ENCODE data around the gene DAG1. TPM values are rescaled to one million over a fixed set of nuclear protein-coding genes. Genes with fewer than 3 reads are reported as not detected.

Gene DAG1
- total RNA-seq, 2 experiments from 2014 or later = 10.9 to 14.9 TPM

DNA sequence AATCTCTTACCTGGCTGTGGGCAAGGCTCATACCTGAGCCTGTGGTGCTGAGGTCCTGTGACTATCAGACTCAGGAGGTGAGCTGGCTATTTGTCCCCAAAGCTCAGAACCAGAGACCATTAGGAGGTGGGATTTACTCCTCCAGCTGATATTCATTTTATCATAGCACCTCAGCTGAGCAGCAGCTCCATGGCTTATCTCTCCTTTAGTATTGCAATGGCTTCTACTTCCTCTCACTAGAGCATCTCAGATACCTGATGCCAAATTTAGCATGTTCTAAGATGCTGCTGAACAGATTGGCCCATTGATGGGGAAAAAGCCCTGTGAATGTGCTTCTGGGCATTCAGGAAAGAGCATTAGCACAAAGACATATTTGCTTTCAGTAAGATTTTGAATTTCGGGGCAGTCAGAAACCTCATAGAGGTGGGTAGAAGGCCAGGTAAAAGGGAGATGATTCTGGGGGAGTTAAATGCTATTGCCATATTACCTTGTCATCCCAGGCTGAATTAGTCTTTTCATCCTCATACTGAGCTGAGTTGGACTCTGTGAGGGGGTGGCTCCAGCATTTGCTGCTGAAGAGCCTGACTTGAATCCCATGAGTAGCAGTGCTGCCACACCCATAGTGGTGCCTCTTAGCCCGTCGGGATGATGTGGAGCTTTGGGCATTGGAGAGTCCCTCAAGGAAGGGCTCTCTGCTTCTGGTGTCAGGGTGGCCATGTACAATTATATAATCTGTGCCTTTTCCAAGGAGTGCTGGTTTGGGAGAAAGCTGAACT is 86.6 kb downstream of the DAG1 start:
- Histone ChIP-seq H3K79me2 (ENCODE audit: insufficient read depth, low read depth, low read length) (no peaks in the 10 kb centered on the region), H3K4me1 (ENCODE audit: insufficient read depth, low read length, poor library complexity, severe bottlenecking) (peaks cover 11% of the 10 kb centered on the region), H3K9me2 (ENCODE audit: insufficient read depth, low read length) (no peaks in the 10 kb centered on the region), H2AFZ (ENCODE audit: low read length) (no peak overlapping the region), H4K20me1 (ENCODE audit: insufficient read depth, low read length) (no peaks in the 10 kb centered on the region), H3K36me3 (ENCODE audit: insufficient read depth, low read length) (no peaks in the 10 kb centered on the region), H3K4me3 (ENCODE audit: low read depth, low read length, poor library complexity, severe bottlenecking) (no peak overlapping the region), H3K4me2 (ENCODE audit: low read length) (no peak overlapping the region), H3K27ac (ENCODE audit: low read depth, low read length, poor library complexity, severe bottlenecking) (no peak overlapping the region), H3K9me3 (ENCODE audit: low read length) (no peaks in the 10 kb centered on the region)
- TF ChIP-seq, protein P1, sequence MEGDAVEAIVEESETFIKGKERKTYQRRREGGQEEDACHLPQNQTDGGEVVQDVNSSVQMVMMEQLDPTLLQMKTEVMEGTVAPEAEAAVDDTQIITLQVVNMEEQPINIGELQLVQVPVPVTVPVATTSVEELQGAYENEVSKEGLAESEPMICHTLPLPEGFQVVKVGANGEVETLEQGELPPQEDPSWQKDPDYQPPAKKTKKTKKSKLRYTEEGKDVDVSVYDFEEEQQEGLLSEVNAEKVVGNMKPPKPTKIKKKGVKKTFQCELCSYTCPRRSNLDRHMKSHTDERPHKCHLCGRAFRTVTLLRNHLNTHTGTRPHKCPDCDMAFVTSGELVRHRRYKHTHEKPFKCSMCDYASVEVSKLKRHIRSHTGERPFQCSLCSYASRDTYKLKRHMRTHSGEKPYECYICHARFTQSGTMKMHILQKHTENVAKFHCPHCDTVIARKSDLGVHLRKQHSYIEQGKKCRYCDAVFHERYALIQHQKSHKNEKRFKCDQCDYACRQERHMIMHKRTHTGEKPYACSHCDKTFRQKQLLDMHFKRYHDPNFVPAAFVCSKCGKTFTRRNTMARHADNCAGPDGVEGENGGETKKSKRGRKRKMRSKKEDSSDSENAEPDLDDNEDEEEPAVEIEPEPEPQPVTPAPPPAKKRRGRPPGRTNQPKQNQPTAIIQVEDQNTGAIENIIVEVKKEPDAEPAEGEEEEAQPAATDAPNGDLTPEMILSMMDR (conservative IDR thresholded peaks at IDR 0.05; ENCODE audit: low read length) = no peak
- TF ChIP-seq EZH2phosphoT487 (IDR thresholded peaks at IDR 0.05; ENCODE audit: borderline replicate concordance, low read depth, low read length) = no peak
- BruUV-seq (replicated peaks) = no TSS peak
- intact Hi-C loops (cut with micrococcal nuclease; ENCODE audit: unreplicated experiment) = no loop called here
- POLR2A ChIA-PET = no interaction called here
- no peak for DNase-seq (ENCODE audit: low spot score)
- CTCF ChIA-PET (ENCODE audit: unreplicated experiment) = interaction anchor here (0.8 kb wide), 1 partner anchor 17 kb away, joined by 3 read pairs; no protein-coding TSS in a partner anchor

DNA sequence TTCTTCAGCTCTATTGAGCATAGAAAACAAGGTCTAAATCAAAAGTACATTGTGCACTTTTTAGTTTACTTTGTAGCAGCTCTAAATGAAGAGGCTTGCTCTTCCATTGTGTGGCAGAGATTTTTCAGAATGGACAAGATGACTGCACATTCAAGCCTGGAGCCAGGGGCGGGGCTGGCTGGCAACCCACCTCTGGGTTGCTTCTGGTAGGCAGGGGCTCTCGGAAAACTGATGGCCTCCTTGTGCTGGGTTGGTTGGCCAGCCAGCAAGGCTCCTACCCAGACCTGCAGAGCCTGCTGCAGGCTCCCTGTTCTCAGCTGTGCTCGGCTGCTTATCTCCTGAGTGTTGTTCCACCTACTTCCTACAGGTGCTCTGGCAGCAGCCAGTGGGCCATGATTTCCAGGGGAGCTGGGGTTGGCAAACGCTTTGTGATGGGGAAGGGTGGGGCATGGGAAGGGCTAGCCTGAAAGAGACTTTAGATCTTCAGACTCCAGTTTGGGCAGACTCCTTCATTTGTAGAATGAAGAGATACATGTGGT is 93.0 kb downstream of the DAG1 start:
- no peaks in the 10 kb centered on the region for H3K9me2 ChIP-seq (ENCODE audit: insufficient read depth, low read length)
- no peaks in the 10 kb centered on the region for H3K79me2 ChIP-seq (ENCODE audit: insufficient read depth, low read depth, low read length)
- TF ChIP-seq, protein P1 (conservative IDR thresholded peaks at IDR 0.05; ENCODE audit: low read length) = no peak
- no peak for TF ChIP-seq EZH2phosphoT487 (IDR thresholded peaks at IDR 0.05; ENCODE audit: borderline replicate concordance, low read depth, low read length)
- ChIA-PET CTCF (ENCODE audit: unreplicated experiment) (no interaction called here), POLR2A (interaction anchor here (0.6 kb wide), 2 partner anchors 85 to 304 kb away, joined by 3 to 5 read pairs; no protein-coding TSS in a partner anchor)
- H2AFZ ChIP-seq (ENCODE audit: low read length) = no peak overlapping the region
- no peaks in the 10 kb centered on the region for H3K36me3 ChIP-seq (ENCODE audit: insufficient read depth, low read length)
- intact Hi-C loops (cut with micrococcal nuclease; ENCODE audit: unreplicated experiment) = no loop called here
- H4K20me1 ChIP-seq (ENCODE audit: insufficient read depth, low read length) = no peaks in the 10 kb centered on the region
- H3K27ac ChIP-seq (ENCODE audit: low read depth, low read length, poor library complexity, severe bottlenecking) = no peak overlapping the region
- no TSS peak for BruUV-seq (replicated peaks)
- no peak for DNase-seq (ENCODE audit: low spot score)
- H3K9me3 ChIP-seq (ENCODE audit: low read length) = no peaks in the 10 kb centered on the region
- H3K4me3 ChIP-seq (ENCODE audit: low read depth, low read length, poor library complexity, severe bottlenecking) = no peak overlapping the region
- no peak overlapping the region for H3K4me2 ChIP-seq (ENCODE audit: low read length)
- no peaks in the 10 kb centered on the region for H3K4me1 ChIP-seq (ENCODE audit: insufficient read depth, low read length, poor library complexity, severe bottlenecking)

DNA sequence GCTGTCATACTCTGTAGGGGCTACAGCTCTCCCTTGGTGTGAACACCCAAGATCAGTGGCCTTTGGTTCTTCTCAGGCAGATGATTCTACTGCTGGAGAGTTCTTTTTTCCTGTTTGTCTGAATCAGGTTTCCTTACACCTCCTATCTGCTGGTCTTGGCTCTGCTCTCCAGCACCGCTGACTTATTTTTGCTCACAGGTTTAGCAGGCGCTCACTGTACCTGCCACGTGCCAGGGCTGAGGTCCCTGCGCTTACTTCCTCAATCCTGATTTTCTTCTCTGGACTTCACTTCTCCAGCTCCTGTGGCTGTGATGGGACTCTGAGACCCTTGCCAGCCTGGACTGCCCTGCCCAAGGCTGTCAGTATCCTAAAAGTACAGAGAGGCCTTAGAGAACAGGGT is 93.7 kb downstream of the DAG1 start:
- H2AFZ ChIP-seq (ENCODE audit: low read length) = no peak overlapping the region
- intact Hi-C loops (cut with micrococcal nuclease; ENCODE audit: unreplicated experiment) = no loop called here
- H3K9me2 ChIP-seq (ENCODE audit: insufficient read depth, low read length) = no peaks in the 10 kb centered on the region
- CTCF ChIA-PET (ENCODE audit: unreplicated experiment) = no interaction called here
- no peak overlapping the region for H3K4me2 ChIP-seq (ENCODE audit: low read length)
- no TSS peak for BruUV-seq (replicated peaks)
- no peaks in the 10 kb centered on the region for H4K20me1 ChIP-seq (ENCODE audit: insufficient read depth, low read length)
- H3K79me2 ChIP-seq (ENCODE audit: insufficient read depth, low read depth, low read length) = no peaks in the 10 kb centered on the region
- no peaks in the 10 kb centered on the region for H3K4me1 ChIP-seq (ENCODE audit: insufficient read depth, low read length, poor library complexity, severe bottlenecking)
- no peaks in the 10 kb centered on the region for H3K9me3 ChIP-seq (ENCODE audit: low read length)
- no peaks in the 10 kb centered on the region for H3K36me3 ChIP-seq (ENCODE audit: insufficient read depth, low read length)
- TF ChIP-seq EZH2phosphoT487 (IDR thresholded peaks at IDR 0.05; ENCODE audit: borderline replicate concordance, low read depth, low read length) = no peak
- TF ChIP-seq, protein P1 (conservative IDR thresholded peaks at IDR 0.05; ENCODE audit: low read length) = no peak
- POLR2A ChIA-PET = interaction anchor here (0.6 kb wide), 1 partner anchor 99 kb away, joined by 4 read pairs; no protein-coding TSS in a partner anchor
- no peak for DNase-seq (ENCODE audit: low spot score)
- H3K4me3 ChIP-seq (ENCODE audit: low read depth, low read length, poor library complexity, severe bottlenecking) = no peak overlapping the region
- H3K27ac ChIP-seq (ENCODE audit: low read depth, low read length, poor library complexity, severe bottlenecking) = no peak overlapping the region

All from OCI-LY7 (cell line).